Activated T-helper 2 cell treated with anti-CD3 and anti-CD28 coated beads, Interferon-gamma antibody, Interleukin-2, Interleukin-4, amounts not matched to agents 10 μg/mL and 5 μg/mL and 100 μg/mL, durations not matched to agents 14 hours and 24 hours and 36 hours (primary cell): Measurements from ENCODE around the gene NTHL1. TPM values are rescaled to one million over a fixed set of nuclear protein-coding genes. Genes with fewer than 3 reads are reported as not detected.

ENCODE experiments used
- DNase-seq: peaks from one replicate; pipeline ENCODE4 v3.0.0; 2021; ENCODE audit warnings: low spot score
- H3K27ac Mint-ChIP-seq: one replicate; pipeline ENCODE4 v1.8.0; 2021; ENCODE audit warnings: mixed read lengths
- H3K27me3 Mint-ChIP-seq: one replicate; pipeline ENCODE4 v1.8.0; 2021; ENCODE audit warnings: low read depth, mixed read lengths
- H3K36me3 Mint-ChIP-seq: one replicate; pipeline ENCODE4 v1.8.0; 2021; ENCODE audit warnings: low read depth, mixed read lengths
- H3K4me1 Mint-ChIP-seq: one replicate; pipeline ENCODE4 v1.8.0; 2021; ENCODE audit warnings: low read depth, mixed read lengths
- H3K4me3 Mint-ChIP-seq: one replicate; pipeline ENCODE4 v1.8.0; 2021; ENCODE audit warnings: low read depth, mild to moderate bottlenecking, moderate library complexity, mixed read lengths
- H3K9me3 Mint-ChIP-seq: one replicate; pipeline ENCODE4 v1.8.0; 2021; ENCODE audit warnings: mixed read lengths
- intact Hi-C: fragments of 100-400 bp; cut with micrococcal nuclease; formaldehyde crosslinking; loops from one replicate; pipeline ENCODE4 v1.15.1; 2023
- total RNA-seq: library from RNA; stranded (reverse); gene quantifications from 2 replicates; pipeline ENCODE4 v1.2.3, GENCODE V29; 2022

The NTHL1 gene
- total RNA-seq, 1 donor from 2014 or later, result 43.5 TPM

DNA sequence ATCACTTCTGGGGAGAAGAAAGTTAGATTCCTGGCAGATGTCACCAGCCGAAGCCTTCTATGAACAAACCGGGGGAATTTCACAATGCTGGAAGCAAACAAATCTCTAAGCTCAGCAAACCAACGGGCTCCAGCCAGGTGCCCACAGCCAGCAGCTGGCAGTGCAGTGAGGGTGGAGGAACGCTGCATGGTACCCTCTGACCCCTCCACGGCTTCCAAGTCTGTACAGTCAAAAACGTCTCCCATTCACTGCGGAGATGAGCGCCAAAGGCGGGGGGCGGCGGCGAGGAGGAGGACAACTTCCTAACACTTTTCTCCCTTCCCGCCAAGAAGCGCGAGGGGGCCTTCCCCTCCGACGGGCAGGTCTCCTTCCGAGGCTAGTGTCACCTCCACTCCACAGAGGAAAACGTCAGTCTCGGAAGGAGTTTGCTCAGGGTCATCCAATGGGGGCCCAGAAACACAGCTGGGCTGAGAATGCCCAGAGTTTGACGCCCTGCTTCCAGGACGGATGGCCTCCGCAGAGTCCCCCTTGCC is 38.9 kb downstream of the NTHL1 start:
- Mint-ChIP-seq H3K27me3 (no peaks in the 10 kb centered on the region), H3K9me3 (no peaks in the 10 kb centered on the region), H3K4me1 (peaks cover 22% of the 10 kb centered on the region), H3K36me3 (peaks cover 33% of the 10 kb centered on the region), H3K4me3 (peak overlapping the region; percentile 86), H3K27ac (peak overlapping the region; percentile 78)
- intact Hi-C loops, result loop anchor here (1.0 to 5.0 kb wide), 2 partner anchors 16 to 39 kb away; partner anchors contain the start of genes NTHL1 and TSC2
- no peak for DNase-seq

DNA sequence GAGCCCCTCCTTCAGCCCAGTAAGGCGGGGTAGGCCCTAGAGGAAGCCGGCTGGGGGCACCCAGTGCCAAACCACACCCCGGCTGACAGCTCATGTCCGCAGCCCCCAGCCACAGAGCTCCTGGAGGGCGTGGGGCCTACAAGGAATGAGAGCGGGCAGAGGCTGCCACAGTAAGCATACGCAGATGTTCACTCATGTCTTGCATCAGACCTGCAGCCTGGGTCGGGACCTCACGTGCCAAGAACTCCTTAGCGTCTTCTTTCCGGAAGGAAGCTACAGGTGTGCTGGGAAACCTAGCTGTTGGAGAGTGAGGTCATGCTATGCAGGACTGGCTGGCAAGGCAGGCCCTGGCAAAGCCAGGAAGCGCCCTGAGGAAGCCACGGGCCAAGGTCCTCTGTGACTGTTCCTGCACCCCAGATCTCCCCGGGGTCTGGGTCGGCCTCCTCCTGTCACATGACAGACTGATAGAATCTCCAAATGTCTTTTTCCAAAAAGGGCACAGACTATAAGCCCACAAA is 39.6 kb downstream of the NTHL1 start:
- intact Hi-C loops, result loop anchor here (5.0 kb wide), 1 partner anchor 39 kb away; the partner anchor contains the start of genes NTHL1 and TSC2
- peaks cover 33% of the 10 kb centered on the region for H3K36me3 Mint-ChIP-seq
- peak overlapping the region; percentile 78 for H3K27ac Mint-ChIP-seq
- no peaks in the 10 kb centered on the region for H3K9me3 Mint-ChIP-seq
- no peaks in the 10 kb centered on the region for H3K27me3 Mint-ChIP-seq
- peaks cover 22% of the 10 kb centered on the region for H3K4me1 Mint-ChIP-seq
- H3K4me3 Mint-ChIP-seq, result peak overlapping the region; percentile 86
- DNase-seq, result no peak

GRCh38 chr16:2007081-2007836 is 40.4 kb downstream of the NTHL1 start:
- H3K4me3 Mint-ChIP-seq, result peak overlapping the region; percentile 86
- intact Hi-C loops, result loop anchor here (5.0 kb wide), 1 partner anchor 40 kb away; the partner anchor contains the start of genes NTHL1 and TSC2
- H3K27me3 Mint-ChIP-seq, result no peaks in the 10 kb centered on the region
- peak overlapping the region; percentile 78 for H3K27ac Mint-ChIP-seq
- peaks cover 22% of the 10 kb centered on the region for H3K4me1 Mint-ChIP-seq
- peaks cover 37% of the 10 kb centered on the region for H3K36me3 Mint-ChIP-seq
- no peaks in the 10 kb centered on the region for H3K9me3 Mint-ChIP-seq
- no peak for DNase-seq

- no peak for DNase-seq
- no peak overlapping the region for H3K27ac Mint-ChIP-seq
- intact Hi-C loops, result loop anchor here (5.0 kb wide), 1 partner anchor 41 kb away; the partner anchor contains the start of genes NTHL1 and TSC2
- H3K9me3 Mint-ChIP-seq, result no peaks in the 10 kb centered on the region
- H3K27me3 Mint-ChIP-seq, result no peaks in the 10 kb centered on the region
- H3K4me3 Mint-ChIP-seq, result peak overlapping the region; percentile 39
- peaks cover 22% of the 10 kb centered on the region for H3K4me1 Mint-ChIP-seq
- peaks cover 43% of the 10 kb centered on the region for H3K36me3 Mint-ChIP-seq
Observed at GRCh38 chr16:2006317-2006716, 41.3 kb downstream of the NTHL1 start.

DNA sequence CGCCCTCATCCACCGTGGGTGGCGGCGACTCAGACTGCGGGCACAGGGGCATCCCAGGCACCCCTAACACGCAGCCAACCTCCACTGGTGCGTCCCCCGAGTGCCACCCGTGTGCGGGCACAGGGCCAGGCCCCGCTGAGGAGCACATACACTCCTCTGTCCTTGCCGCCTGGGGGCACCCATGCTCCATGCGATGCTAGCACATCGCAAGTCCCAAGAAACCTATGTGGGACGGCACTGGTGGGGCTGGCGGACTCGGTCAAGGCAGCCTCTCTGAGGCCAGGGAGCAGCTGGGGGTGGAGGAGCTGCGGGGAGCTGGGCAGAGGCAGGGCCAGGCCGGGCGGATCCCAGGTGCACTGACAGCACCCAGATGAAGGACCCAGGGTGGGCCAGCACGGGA is 42.0 kb downstream of the NTHL1 start:
- H3K9me3 Mint-ChIP-seq, result no peaks in the 10 kb centered on the region
- H3K27ac Mint-ChIP-seq, result no peak overlapping the region
- no peaks in the 10 kb centered on the region for H3K27me3 Mint-ChIP-seq
- peaks cover 22% of the 10 kb centered on the region for H3K4me1 Mint-ChIP-seq
- intact Hi-C loops, result loop anchor here (5.0 kb wide), 1 partner anchor 42 kb away; the partner anchor contains the start of genes NTHL1 and TSC2
- DNase-seq, result no peak
- H3K36me3 Mint-ChIP-seq, result peaks cover 48% of the 10 kb centered on the region
- no peak overlapping the region for H3K4me3 Mint-ChIP-seq

DNA sequence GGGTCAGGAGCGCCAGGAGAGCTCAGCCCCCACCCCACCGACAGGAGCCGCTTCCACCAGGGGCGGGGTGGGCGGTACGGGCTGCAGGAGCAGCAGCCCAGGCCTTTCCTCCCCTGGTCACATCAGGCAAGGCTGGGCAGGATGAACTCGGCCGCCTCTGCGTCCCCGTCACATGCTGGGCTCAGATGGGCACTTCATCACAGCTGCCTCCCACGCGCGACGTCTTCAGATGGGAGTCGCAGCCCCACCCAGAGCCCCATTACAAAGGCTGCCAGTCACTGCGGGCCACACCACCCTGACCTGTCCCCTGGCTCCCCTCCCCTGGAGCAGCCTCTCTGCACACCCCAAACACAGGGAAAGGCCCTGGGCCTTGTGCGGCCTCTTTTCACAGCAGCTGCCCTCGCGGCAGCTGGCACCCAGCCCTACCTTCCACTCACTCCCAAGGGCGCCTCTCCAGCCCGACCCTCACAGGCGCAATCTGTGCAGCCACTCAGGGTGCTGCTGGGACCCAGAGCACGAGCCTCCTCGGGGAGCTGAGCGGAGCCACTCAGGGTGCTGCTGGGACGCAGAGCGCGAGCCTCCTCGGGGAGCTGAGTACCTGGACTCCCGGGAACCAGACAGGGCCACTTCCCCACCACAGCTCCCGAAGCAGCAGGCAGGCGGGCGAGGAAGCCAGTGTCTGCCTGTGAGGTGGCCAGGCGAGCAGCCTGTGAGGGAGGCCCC is 42.7 kb downstream of the NTHL1 start:
- intact Hi-C loops, result loop anchor here (5.0 kb wide), 1 partner anchor 42 kb away; the partner anchor contains the start of genes NTHL1 and TSC2
- no peak overlapping the region for H3K4me3 Mint-ChIP-seq
- H3K9me3 Mint-ChIP-seq, result no peaks in the 10 kb centered on the region
- peaks cover 44% of the 10 kb centered on the region for H3K36me3 Mint-ChIP-seq
- H3K27ac Mint-ChIP-seq, result no peak overlapping the region
- H3K4me1 Mint-ChIP-seq, result peaks cover 18% of the 10 kb centered on the region
- no peaks in the 10 kb centered on the region for H3K27me3 Mint-ChIP-seq
- DNase-seq, result no peak

DNA sequence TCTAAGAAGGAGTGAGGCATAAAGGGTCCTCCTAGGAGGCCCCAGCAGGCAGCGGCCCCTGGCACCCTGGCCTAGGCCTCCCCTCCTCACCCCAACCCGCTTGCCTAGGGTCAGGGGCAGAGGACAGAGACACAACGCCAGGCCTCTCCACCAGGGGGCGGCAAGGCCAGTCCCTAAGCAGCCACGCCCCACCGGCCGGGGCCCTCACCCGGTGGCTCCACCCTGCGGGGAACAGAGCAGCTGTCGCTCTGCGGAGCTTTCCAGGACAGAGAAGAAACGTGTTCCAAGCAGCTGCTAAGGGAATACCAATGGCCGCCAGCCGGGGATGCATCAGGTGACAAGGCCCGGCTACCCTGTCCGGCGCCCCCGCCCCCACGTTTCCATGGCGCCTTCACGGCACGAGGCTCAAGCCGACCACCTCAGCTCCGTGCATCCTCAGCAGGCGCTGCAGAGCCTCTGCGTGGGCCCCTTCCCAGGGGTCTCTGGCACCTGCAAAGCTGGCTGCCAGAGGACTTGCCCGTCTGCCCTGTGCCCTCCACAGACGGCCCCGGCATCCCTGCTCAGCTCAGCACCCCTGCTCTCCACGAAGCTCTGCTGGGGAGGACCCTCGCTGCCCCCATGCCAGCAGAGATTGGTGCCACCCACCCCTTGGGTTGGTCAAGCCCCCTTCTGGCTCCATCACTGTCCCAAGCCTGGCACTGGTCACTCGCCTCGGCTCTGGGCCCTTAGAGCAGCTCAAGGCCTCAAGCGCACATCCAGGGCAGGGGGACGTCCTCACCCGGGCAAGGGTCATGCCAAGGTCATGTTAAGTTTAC is 43.6 kb downstream of the NTHL1 start:
- no peaks in the 10 kb centered on the region for H3K9me3 Mint-ChIP-seq
- no peak overlapping the region for H3K27ac Mint-ChIP-seq
- peaks cover 44% of the 10 kb centered on the region for H3K36me3 Mint-ChIP-seq
- no peak overlapping the region for H3K4me3 Mint-ChIP-seq
- no peaks in the 10 kb centered on the region for H3K27me3 Mint-ChIP-seq
- peak; percentile 83 for DNase-seq
- H3K4me1 Mint-ChIP-seq, result peaks cover 18% of the 10 kb centered on the region
- intact Hi-C loops, result no loop called here

DNA sequence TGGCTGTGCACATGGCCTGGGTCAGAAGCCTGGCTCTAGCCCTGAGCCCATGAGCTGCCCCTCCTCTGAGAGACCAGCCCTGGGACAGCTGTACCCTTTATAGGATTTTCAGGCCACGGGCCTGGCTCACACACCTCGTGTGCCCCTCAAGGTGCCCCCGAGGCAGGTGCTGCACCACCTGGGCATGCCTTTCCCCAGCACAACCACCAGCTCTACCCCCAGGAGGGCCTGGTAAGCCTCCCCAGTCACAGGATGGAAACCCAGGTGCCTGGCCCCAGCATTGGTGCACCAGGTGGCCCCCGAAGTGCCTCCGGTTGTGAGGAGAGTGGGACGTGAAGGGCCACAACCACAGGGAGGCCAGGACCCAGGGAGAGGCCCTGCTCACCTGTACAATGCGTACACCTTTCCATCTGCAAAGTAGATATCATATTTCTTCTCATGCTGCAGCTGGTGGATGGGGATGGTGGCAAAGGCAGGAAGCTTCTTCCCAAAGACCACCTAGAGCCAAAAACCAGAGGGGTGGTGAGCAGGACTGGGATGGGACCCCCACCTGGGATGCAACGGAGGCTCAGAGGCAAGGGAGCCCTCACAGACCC is 44.3 kb downstream of the NTHL1 start:
- Mint-ChIP-seq H3K9me3 (no peaks in the 10 kb centered on the region), H3K27me3 (no peaks in the 10 kb centered on the region), H3K36me3 (peaks cover 39% of the 10 kb centered on the region), H3K4me1 (peaks cover 13% of the 10 kb centered on the region), H3K4me3 (no peak overlapping the region), H3K27ac (no peak overlapping the region)
- DNase-seq, result no peak
- intact Hi-C loops, result no loop called here

DNA sequence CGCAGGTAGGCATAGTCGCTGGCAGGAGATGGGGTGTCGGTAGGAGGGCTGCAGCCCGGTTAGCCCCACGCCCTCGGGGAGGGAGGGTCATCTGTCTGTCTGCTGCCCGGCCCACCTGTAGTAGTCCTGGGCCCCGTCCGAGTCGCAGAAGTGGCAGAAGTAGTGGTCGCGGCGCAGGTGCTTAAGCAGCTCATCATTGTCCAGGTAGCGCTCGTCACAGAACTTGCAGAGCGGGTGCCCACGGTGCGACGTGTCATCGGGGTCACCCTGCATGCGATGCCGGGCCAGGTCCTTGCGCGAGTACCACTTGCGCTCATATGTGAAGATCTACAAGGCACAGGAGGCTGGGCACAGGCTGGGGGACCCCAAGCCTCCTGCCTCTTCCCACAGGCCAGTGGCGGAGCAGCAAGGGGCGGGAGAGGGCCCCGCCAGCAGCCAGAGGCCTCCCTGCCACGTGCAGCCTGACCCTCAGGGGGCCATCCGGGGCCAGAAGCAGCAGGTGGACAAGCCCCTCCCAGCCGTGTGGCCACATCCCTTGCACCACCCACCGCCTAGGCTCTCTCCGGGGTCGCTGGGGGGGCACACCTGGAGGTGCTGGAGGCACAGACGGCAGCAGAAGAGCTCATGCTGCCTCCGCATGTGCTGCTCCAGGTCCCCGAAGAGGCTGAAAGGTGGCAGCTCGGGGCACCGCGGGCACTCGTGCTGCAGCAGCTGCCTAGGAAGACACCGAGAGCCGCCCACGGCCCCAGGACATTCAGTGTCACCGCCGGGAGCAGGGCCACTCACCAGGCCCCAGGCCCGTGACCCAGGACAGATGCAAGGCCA is 45.0 kb downstream of the NTHL1 start:
- no peaks in the 10 kb centered on the region for H3K9me3 Mint-ChIP-seq

GRCh38 chr16:2001456-2002355 is 45.9 kb downstream of the NTHL1 start:
- H3K9me3 Mint-ChIP-seq, result no peaks in the 10 kb centered on the region
- no peak overlapping the region for H3K4me3 Mint-ChIP-seq
- intact Hi-C loops, result no loop called here
- no peak for DNase-seq
- no peak overlapping the region for H3K27ac Mint-ChIP-seq
- peaks cover 36% of the 10 kb centered on the region for H3K36me3 Mint-ChIP-seq
- H3K4me1 Mint-ChIP-seq, result peaks cover 4% of the 10 kb centered on the region
- H3K27me3 Mint-ChIP-seq, result no peaks in the 10 kb centered on the region

More for the DNA sequence above, 45.0 kb downstream of the NTHL1 start:
- peaks cover 39% of the 10 kb centered on the region for H3K36me3 Mint-ChIP-seq
- no peak overlapping the region for H3K27ac Mint-ChIP-seq
- intact Hi-C loops, result no loop called here
- H3K27me3 Mint-ChIP-seq, result no peaks in the 10 kb centered on the region
- H3K4me1 Mint-ChIP-seq, result peaks cover 9% of the 10 kb centered on the region
- DNase-seq, result no peak
- H3K4me3 Mint-ChIP-seq, result no peak overlapping the region
